Activated CD8-positive, alpha-beta memory T cell treated with anti-CD3 and anti-CD28 coated beads for 1 hour (primary cell): ENCODE measurements around the gene WDR31.

Source experiments
- DNase-seq, 2 donors: peaks; one replicate each; pipeline ENCODE4 v3.0.0-alpha.2; 2020; ENCODE audit warnings: low read depth in 1 of 2; ENCODE audit errors: extremely low read depth in 1 of 2

WDR31 gene

DNA sequence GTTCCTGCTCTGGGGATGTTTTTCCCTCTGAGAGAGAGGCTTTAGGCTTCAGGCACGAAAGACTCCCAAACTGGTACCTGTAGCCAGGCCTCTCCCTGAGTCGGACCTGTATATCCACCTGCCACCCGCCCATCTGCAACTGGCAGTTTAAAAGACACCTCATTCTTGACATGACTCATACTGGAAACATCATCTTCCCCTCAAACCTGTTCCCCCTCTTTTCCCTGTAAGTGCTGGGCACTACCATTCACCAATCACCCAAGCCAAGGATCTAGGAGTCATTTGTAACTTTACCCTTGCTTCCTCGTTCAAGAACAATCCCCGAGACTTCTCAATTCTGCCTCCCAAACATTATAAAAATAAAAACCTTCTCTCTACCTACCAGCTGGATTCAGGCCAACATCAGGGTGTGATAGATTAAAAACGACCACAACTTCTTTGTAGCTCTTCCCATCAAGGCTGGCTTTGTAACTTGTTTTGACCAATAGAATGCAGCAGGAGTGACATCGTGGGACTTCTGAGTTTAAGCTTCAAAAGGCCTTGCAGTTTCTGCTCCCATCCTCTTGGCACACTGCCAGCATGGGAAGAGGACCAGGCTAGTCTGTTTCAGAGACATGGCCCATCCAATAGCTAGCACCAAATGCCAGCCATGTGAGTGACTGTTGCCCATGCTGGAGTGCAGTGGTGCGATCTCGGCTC lies 1.8 kb upstream of the WDR31 start:
- DNase-seq, result no peak

DNA sequence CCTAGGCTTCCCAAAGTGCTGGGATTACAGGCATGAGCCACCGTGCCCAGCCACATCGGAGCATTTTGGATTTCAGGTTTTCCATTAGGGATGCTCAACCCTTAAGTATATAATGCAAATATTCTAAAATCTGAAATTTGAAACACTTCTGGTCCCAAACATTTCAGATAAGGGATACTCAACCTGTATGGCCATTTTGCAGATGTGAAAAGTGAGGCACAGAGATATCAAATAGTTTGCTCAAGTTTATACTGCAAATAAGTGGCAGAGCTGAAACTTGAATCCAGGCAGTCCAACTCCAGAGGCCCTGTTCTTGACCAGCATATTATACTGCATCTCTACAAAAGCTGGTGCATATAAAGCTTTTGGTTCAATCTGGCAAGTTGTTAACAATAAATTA lies 2.4 kb downstream of the WDR31 start:
- DNase-seq, result no peak

DNA sequence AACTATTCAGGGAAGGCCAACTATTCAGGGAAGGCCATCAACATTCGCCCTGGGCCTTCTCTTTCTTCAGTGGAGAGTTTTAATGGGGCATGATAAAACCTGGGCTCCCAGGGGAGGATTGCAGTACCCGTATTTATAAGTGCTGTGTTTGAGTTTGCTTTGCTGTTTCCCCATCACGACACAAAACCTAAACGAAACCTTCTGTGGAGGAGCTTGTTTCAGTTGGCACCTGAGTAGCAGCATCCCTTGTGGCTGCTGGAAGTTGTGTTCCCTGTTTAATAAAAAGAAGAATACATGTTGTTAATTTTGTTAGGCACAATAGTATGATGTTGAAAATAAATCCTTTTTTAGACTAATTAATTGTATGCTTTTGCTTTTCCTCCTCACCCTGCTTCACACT lies 8.3 kb downstream of the WDR31 start:
- DNase-seq, result no peak

DNA sequence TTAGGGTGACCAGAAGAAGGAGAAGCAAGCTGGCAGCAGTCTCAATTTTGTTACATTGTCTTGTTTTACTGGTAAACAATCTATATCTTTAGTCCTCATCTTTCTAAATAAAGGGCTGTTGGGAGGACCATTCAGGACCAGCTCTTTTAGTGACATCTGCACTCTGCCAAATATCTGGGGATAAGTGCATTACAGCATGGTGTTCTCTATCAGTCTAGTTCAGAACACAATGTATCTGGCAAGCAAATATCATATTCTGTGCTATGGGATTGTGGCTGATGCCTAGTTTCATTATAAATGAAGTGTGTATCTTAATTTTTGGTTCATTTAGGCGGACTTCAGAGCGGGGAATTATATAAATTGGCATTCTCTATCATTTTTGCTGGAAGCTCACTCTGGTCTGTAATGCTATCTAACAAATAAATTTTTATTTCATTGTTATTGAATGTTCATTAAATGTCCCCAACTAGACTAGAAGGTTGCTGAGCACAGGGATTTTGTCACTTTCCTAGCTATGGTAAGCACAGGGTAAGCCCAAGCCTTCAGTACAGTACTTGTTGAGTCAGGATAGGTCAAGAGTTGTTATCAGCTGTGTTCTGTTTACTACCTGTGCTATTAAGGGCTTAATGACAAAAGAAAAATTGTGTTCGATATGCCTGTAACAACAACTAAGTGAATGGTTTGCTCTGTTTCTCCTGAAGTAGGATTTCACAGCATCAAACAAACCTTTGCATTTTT lies 11.9 kb downstream of the WDR31 start:
- DNase-seq, result no peak

DNA sequence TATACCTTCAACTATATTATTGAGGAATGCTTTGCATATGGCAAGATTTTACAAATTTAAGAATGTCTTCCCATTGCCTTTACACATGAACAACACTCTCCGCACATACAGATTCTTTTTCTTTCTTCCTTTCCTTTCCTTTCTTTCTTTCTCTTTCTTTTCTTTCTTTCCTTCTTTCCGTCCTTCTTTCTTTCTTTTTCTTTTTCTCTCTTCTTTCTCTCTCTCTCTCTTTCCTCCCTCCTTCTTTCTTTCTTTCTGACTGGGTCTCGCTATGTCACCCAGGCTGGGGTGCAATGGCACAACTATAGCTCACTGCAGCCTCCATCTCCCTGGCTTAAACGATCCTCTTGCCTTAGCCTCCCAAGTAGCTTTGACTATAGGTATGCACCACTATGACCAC lies 13.8 kb downstream of the WDR31 start:
- DNase-seq, result no peak

DNA sequence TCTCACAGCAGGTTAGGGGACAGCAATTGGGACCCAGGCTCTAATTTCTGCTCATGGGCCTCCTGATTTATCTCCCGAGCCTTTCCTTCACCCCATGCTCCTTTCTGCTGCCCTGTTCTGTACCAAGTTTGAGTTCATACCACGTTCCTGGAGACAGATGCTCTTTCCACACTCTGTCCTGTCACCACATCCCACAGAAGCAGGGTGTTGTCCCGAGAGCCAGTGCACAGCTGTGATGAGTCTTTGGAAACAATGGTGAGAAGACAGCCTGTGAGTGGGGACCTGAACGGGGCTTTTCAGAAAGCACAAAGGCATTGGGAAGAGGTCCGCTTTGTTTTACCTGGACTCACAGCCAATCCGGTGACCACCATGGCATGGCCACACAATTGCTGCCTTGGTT lies 17.4 kb downstream of the WDR31 start:
- DNase-seq, result no peak

DNA sequence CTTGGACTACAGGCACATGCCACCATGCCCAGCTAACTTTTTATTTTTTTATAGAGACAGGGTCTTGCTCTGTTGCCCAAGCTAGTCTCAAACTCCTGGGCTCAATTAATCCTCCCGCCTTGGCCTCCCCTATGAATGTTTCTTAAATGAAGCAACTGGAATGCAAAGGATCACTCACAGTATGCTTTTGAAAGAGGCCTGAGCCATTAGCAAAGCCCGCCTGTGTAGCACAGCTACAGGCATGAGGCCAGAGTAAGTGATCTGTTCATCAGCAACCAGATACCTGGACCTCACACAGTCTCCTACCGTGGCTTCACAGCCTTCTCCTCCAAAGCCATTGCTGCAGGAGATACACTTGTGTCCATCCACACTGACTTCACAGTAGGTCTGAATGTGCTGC lies 20.0 kb downstream of the WDR31 start:
- DNase-seq, result no peak

DNA sequence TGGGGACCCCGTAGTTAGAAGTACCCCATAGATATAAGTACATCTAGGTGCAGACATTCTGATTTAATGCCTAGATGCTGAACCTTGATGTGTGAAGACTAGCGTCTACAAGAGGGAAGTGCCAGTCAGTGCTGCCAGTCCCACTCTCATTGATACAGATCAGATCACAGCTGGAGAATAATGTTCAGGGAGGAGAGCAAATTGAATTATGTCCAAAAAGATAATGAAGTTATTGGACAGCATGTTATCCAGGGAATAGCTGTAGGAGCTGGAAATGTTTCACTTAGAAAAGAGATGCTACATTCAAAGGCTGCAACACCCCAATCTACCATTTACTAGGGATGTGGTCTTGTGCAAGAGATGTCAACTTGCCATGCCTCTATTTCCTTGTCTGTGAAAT lies 21.0 kb downstream of the WDR31 start:
- DNase-seq, result no peak

DNA sequence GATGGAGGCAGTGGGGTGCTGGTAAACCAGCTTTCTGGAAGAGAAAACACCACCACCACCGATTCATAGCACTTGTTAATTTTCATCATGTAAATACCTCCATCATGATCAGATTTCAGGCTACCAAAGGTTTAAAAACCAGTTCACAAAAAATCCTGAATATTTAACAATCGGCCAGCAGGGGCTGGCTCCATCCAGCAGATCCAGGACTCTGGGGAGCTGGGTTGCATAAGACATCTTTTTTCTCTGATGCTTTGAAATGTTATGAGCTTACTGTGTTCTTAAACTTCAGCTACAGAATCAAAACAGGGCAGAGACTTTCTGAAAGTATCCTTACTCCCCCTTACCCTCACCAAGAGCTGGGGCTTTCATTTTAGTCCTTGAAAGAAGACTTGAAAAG lies 22.3 kb downstream of the WDR31 start:
- DNase-seq, result no peak

DNA sequence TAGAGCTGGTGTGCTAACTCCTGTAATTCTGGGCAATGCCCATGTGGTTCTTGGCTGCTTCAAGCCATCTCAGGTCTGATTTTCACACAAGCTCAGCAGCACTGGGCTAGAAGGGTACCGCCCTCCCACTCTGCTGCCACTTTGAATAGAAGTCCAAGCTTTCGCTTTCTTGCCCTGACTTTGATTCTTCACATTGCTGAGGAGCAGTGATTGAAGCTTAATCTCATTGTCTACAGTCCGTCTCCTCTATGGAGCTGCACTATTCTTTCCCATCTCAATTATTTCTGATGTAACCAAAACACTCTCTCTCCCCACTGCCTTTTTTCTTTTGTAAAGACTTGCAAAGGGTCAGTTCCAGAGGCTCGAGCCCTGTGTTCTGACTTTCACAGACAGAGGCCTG lies 24.0 kb downstream of the WDR31 start:
- DNase-seq, result no peak

DNA sequence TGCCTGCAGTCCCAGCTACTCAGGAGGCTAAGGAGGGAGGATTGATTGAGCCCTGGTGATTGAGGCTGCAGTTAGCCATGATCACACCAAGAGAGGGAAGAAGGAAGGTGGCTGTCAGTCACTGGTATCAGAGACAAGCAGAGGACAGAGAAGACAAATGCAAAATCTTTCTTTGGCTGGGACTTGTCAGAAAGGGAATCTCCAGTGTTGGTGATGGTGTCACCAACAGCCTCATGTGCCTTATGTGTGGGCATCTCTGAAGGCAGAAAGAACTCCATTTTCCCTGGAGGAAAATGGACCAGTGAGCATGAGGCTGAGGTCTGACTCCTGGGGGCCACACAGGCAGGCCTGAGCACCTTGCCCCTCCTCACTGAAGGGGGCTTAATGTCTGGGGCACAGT lies 24.8 kb downstream of the WDR31 start:
- no peak for DNase-seq

DNA sequence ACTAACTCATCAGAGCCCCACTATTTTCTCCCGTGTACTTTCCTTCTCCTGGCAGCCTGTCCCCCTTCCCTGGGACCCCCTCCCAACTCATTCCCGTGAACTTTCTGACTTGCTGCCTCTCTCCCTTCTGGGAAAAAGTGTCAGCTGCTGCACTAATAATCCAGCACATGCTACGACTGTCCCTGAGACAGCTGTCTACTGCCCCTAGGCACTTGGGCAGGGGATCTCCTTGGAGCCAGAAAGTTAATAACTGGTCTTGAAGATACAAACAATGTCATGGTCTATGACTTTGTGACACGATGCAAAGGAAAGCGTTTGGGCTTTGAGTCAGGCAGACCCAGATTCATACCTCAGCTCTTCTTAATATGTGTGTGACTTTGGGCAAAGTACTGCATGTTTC lies 26.8 kb downstream of the WDR31 start:
- no peak for DNase-seq

DNA sequence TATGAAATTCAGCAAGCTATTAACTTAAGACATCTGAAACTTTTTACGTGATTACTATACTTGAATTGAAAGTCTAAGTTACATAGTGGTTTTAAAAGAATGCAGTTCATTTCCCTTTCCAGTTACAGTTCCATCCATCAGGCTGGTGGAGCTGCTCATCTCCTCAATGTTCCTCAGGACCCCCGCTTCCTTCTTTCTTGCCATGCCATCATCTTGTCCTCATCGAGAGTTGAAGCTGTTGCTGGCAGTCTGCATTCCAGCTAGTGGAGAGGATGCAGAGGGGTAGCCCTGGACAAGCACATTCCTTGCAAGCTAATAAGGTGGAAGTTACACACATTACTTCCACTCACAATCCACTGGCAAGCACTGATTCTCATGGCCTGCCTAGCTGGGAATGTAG lies 28.1 kb downstream of the WDR31 start:
- DNase-seq, result no peak

DNA sequence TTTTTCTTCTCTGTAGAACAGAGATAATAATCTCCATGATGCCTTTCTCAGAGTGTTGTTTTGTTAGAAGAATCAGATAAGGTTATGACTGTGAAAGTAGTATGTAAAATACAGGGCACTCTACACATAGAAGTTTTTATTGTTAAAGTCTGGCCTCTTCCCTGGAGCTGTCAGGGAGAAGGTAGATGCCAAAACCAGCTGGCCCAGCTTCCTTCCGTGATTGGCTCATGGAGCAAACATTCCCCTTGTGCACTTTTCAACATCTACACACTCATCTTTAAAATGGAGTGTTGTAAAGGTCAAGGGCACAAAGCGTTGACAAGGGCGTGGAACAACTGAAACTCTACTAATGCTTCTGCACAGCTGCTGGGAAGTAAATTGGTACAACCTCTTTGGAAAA lies 29.5 kb downstream of the WDR31 start:
- DNase-seq, result no peak

DNA sequence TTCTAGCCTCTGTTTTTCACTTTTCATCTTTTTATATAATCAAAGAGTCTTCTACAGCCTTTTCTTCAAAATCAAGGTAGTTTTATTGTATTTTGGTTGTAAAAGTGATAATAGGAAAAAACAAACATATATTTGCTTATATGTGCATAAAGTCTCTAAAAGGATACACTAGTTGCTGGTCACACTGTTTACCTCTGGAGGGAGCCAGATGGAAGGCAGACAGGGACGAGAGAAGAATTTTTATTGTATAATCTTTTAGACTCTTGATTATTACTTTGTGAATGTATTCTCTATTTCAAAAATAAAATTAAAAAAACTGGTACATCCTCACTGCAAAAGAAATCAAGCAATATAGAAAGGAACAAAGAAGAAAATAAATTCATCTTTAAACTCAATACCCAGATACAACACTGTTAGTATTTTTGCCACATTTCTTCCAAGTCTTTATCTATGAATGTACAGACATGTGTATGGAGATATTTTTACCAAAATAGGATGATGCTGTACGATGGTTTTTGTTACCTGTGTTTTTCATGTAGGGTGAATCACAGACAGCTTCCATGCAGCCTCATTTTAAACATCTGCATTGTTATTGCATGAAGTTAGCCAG lies 30.8 kb downstream of the WDR31 start:
- DNase-seq, result no peak

DNA sequence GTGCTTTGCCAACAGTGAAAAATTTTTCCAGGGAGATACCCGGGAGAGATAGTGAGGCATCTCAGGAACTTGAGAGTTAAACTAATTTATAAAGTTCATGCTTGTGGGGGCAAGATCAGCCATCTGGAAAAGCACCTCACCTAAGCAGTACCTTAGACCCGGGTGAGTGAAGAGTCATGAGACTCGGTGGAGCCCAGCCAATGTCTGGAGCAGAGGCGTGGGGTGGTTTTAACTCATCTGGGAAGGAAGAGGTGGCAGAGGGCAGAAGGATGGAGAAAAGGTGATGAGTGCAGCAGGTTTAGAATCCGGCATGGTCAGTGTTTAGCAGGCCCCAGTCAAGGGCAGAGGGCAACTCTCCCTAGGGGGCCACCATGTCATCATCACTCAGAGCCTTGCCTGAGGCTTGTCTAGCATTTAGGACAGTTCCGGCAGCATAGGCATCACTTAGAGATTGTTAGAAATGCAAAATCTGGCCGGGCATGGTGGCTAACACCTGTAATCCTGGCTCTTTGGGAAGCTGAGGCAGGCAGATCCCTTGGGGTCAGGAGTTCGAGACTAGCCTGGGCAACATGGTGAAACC lies 32.6 kb downstream of the WDR31 start:
- DNase-seq, result no peak

DNA sequence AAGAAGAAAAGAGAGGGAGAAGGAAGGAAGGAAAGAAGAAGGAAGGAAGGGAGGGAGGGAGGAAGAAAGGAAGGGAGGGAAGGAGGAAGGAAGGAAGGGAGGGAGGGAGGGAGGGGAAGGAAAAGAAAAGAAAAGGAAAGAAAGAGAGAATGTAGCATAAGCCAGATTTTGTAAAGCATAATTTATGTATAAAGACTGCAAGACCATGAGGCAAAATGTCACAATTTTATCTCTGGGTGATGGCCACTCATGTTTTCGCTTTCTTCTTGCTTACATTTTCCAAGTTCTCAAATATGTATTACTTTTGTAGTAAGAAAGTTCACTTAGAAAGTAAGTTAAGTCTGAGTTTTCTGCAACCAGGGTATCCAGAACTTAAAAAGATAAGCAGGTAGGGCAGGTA lies 33.5 kb downstream of the WDR31 start:
- no peak for DNase-seq

DNA sequence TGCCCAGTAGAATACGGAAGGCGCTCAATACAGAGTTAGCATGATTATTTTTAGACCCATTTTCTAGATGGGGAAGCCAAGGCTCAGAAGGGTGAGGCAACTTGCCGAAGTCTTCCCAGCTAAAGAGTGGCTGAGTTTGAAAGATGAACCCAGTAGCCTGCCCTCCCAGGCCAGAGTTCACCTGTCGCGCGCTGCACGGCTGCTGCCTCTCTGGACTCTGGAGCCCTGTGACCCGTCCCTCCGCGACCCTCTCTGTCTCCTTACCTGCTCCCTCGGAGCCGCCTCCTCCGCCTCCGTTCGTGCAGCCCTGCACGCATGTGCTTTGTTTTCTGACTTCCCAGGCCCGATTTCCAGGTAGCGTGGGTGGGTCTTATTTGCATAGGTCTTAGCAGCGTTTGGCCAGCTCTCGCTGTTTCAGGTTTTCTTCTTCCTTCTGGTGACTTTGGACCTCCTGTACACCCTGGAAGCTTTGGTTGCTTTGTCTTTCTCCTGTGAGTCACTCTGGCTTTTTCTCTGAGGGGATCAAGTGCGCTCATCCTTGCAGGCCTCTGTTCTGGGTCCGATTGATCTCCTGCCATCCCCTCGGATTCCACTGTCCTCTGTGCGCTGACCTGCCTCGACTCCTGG lies 37.2 kb downstream of the WDR31 start, which contains the start of gene RNF183:
RNF183 (minus strand) TSS at position 585 of the 627 bp plus-strand sequence. CDS start 5,192 bp downstream, outside the sequence.
- DNase-seq, result no peak

DNA sequence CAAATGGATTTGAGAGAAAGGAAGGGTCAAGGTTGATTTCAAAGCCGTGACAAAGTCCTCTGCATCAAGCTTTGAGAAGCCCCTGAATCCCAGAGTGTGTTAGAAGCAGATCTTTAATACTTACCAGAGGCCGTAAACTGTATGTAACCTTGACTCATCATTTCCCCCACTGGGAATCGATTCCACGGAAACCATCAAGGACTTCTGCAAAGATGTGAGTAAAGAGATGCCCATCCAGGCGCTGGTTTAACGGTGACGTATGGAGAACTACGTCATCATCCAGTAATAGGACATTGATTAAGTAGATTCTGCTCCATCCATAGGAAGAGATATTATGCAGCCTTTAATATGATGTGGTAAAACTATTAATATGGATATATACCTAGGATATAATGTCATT lies 38.5 kb downstream of the WDR31 start:
- DNase-seq, result no peak

DNA sequence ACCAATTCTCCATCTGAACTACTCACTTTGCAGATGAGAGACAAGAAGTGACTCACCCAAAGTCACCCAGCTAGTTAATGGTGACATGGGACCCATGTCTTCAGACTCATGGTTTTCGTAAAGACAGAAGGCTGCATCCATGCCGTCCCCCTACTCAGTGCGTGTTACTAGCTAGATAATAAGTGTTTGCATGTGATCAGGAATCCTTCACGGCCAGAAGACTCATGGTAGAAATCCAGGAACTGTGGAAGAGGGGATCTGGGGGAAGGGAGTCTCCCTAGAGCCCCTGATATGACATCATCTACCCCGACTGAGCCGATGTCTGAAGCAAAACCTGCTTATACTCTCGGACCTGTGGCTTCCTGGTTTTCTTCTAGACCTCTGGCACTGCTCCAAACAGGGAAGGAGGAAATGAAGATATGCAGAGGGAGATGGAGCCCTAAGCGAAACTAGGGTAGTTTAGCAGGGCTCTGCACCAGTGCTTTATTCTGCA lies 40.2 kb downstream of the WDR31 start:
- no peak for DNase-seq
